Stimulated activated memory B cell treated with anti-CD40 and anti-IgM and Interleukin-4, amounts not matched to agents 10 μg/mL and 1 μg/mL and 100 μg/mL, for 72 hours (primary cell): ENCODE results near the gene COTL1.
A peak's percentile ranks its signal among the peaks of the same experiment; 100 is the strongest.

ENCODE experiments used
- ATAC-seq: fragments of 150-1000 bp; cut with Tn5 transposase; 2 replicates; pipeline ENCODE4 v1.10.0; 2021
- H3K27ac Mint-ChIP-seq: one replicate; pipeline ENCODE4 v1.8.0; 2022; ENCODE audit warnings: mild to moderate bottlenecking, mixed read lengths
- H3K27me3 Mint-ChIP-seq: one replicate; pipeline ENCODE4 v1.8.0; 2022; ENCODE audit warnings: mixed read lengths
- H3K36me3 Mint-ChIP-seq: one replicate; pipeline ENCODE4 v1.8.0; 2022; ENCODE audit warnings: mixed read lengths
- H3K4me1 Mint-ChIP-seq: one replicate; pipeline ENCODE4 v1.8.0; 2022; ENCODE audit warnings: mixed read lengths
- H3K4me3 Mint-ChIP-seq: one replicate; pipeline ENCODE4 v1.8.0; 2022; ENCODE audit warnings: mild to moderate bottlenecking, moderate library complexity, mixed read lengths
- H3K9me3 Mint-ChIP-seq: one replicate; pipeline ENCODE4 v1.8.0; 2022; ENCODE audit warnings: mixed read lengths

COTL1 gene

DNA sequence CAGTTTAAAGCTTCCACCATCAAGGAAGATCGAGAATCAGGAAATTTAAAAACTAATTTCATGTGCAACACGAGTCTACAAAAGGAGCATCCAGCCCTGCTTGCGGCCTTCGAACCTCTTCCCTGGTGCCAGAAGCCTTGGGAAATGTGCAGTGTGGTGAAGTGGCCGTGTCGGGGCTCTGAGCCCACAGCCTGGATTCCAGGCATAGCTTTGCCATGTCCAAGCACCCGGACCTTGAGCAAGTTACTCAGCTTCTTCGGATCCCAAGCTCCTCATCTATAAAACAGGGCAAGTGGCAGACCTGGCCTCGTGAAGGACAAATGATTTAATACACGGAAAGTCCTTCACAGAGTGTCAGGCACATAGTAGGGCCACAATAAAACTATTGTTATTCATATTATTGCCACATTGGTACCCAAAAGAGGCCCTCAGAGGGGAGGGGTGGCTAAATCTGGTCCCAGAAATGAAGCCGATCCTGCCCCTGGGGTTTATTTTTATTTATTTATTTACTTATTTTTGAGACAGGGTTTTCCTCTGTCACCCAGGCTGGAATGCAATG is 34.8 kb downstream of the COTL1 start:
- H3K27me3 Mint-ChIP-seq: no peaks in the 10 kb centered on the region
- peaks cover 47% of the 10 kb centered on the region for H3K36me3 Mint-ChIP-seq
- H3K27ac Mint-ChIP-seq: peak overlapping the region; percentile 74
- ATAC-seq: no peak
- H3K4me3 Mint-ChIP-seq: no peak overlapping the region
- peaks cover 74% of the 10 kb centered on the region for H3K4me1 Mint-ChIP-seq
- no peaks in the 10 kb centered on the region for H3K9me3 Mint-ChIP-seq

- ATAC-seq: no peak
- peak overlapping the region; percentile 76 for H3K27ac Mint-ChIP-seq
Observed at GRCh38 chr16:84581158-84581557, 36.7 kb downstream of the COTL1 start.

DNA sequence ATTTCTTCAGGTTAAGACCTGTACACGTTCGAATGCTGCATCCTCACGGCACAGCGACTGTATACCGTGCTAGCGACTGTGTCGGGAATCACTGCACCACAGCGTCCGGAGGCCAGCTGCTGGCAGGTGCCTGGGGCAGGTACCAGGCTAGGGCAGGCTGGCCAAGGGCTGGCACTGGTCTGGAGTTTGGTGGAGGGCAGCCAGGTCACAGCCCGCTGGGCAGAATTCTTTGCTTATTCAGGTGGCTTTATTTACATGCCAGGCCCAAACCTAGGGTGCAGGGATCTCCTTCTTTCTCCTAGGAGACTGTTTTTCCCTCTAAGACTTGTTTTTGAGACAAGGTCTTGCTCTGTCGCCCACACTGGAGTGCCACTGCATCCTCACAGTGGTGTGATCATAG is 37.9 kb downstream of the COTL1 start:
- ATAC-seq: no peak
- Mint-ChIP-seq H3K27ac (peak overlapping the region; percentile 76), H3K9me3 (no peaks in the 10 kb centered on the region), H3K4me1 (peaks cover 74% of the 10 kb centered on the region), H3K36me3 (peaks cover 46% of the 10 kb centered on the region), H3K27me3 (no peaks in the 10 kb centered on the region), H3K4me3 (no peak overlapping the region)

More at GRCh38 chr16:84581158-84581557, 36.7 kb downstream of the COTL1 start:
- Mint-ChIP-seq H3K9me3 (no peaks in the 10 kb centered on the region), H3K4me1 (peaks cover 79% of the 10 kb centered on the region), H3K4me3 (no peak overlapping the region), H3K27me3 (no peaks in the 10 kb centered on the region), H3K36me3 (peaks cover 51% of the 10 kb centered on the region)

DNA sequence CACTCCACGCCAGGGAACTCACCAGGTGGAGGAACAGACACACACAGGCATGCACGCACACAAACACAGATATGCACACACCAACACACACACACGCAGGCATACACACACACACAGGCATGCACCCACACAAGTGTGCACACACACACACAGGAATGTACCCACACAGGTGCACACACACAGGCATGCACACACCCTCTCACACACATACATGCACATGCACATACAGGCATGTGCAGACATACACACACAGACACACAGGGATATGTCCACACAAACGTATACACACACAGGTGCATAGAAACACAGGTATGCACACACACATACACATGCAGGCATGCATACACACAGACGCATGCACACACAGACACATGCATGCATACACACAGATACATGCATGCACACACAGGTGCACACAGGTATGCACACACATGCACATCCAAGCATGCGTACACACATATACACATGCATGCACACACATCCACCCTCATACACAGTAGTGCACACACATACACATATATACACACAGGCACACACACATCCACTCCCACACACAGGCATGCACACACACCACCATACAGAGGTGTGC is 39.2 kb downstream of the COTL1 start:
- Mint-ChIP-seq H3K9me3 (no peaks in the 10 kb centered on the region), H3K4me1 (peaks cover 78% of the 10 kb centered on the region), H3K27ac (peak overlapping the region; percentile 76), H3K27me3 (no peaks in the 10 kb centered on the region), H3K4me3 (no peak overlapping the region), H3K36me3 (peaks cover 41% of the 10 kb centered on the region)
- no peak for ATAC-seq

DNA sequence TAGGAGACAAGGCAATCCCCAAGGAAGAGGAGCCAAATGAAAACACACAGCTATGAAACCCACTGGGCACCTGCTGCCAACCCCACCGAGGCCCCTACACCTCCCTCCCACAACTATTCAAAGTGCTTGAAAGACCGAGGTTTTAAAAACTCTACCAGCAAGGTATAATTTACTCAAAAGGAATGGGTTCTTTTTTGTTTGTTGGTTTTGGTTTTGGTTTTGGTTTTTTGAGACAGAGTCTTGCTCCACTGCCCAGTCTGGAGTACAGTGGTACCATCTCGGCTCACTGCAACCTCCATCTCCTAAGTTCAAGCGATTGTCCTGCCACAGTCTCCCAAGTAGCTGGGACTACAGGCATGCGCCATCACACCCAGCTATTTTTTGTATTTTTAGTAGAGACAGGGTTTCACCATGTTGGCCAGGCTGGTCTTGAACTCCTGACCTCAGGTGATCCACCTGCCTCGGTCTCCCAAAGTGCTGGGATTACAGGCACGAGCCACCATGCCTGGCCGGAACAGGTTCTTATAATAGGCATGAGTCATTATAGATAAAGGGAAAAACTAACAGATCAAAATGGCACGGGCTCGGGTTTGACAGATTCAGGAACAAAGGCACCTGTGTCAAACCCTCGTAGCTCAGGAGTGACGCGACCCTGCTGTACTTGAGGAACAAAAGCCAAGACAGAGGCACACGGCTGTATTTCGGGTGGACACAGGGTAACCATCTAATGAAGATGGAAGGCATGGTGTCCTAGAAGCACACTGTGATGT is 40.7 kb downstream of the COTL1 start:
- H3K4me1 Mint-ChIP-seq: peaks cover 79% of the 10 kb centered on the region
- ATAC-seq: peak; percentile 16
- H3K27me3 Mint-ChIP-seq: no peaks in the 10 kb centered on the region
- H3K9me3 Mint-ChIP-seq: no peaks in the 10 kb centered on the region
- peak overlapping the region; percentile 76 for H3K27ac Mint-ChIP-seq
- peaks cover 47% of the 10 kb centered on the region for H3K36me3 Mint-ChIP-seq
- no peak overlapping the region for H3K4me3 Mint-ChIP-seq

DNA sequence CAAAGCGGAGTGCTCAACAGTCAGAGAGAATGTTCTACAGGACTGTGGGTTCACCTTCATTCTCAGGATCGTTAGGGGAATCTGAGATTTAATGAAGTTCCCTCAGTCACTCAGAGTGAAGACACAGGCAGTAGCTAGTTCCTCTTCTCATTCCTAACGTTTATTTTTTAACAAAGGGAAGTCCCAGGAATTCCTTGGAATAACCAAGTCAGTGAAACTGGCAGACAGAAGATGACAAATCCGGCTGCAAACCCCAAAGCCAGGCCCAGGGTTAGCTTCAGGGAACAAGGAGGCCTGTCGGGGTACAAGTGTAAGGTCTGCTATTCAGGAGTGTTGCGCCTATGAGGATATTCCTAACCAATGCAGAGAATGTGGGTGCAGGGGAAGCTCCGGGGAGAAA is 42.0 kb downstream of the COTL1 start:
- H3K27ac Mint-ChIP-seq: peak overlapping the region; percentile 76
- H3K4me1 Mint-ChIP-seq: peaks cover 84% of the 10 kb centered on the region
- no peak overlapping the region for H3K4me3 Mint-ChIP-seq
- no peaks in the 10 kb centered on the region for H3K27me3 Mint-ChIP-seq
- peaks cover 60% of the 10 kb centered on the region for H3K36me3 Mint-ChIP-seq
- peaks cover 3% of the 10 kb centered on the region for H3K9me3 Mint-ChIP-seq
- no peak for ATAC-seq

- Mint-ChIP-seq H3K9me3 (peaks cover 3% of the 10 kb centered on the region), H3K27ac (peak overlapping the region; percentile 35), H3K36me3 (peaks cover 65% of the 10 kb centered on the region), H3K27me3 (no peaks in the 10 kb centered on the region), H3K4me1 (peaks cover 82% of the 10 kb centered on the region), H3K4me3 (no peak overlapping the region)
- no peak for ATAC-seq
Observed at GRCh38 chr16:84574191-84574590, 43.7 kb downstream of the COTL1 start.

DNA sequence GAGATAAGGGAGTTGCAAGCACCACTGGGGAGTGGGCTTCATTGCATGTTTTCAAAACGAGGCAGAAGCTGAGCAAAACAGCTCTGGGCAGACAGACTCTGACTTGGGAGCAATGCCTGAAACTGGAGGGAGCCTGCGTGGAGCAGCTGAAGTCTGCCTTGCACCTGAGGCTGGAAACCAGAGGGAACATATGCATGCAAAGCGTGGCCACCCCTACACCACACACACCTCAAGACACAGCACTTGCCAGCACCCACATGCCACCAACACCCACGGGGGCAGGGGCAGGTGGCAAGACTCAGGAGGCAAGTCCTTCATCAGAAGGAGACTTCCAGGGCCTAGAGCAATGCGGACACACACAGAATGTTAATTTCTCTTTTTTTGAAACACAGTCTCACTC is 45.8 kb downstream of the COTL1 start:
- Mint-ChIP-seq H3K27ac (peak overlapping the region; percentile 81), H3K36me3 (peaks cover 66% of the 10 kb centered on the region), H3K27me3 (no peaks in the 10 kb centered on the region), H3K9me3 (peaks cover 3% of the 10 kb centered on the region), H3K4me3 (no peak overlapping the region), H3K4me1 (peaks cover 78% of the 10 kb centered on the region)
- no peak for ATAC-seq

GRCh38 chr16:84571506-84571905 is 46.4 kb downstream of the COTL1 start:
- H3K27ac Mint-ChIP-seq: peak overlapping the region; percentile 81
- H3K36me3 Mint-ChIP-seq: peaks cover 72% of the 10 kb centered on the region
- H3K4me1 Mint-ChIP-seq: peaks cover 77% of the 10 kb centered on the region
- no peak for ATAC-seq
- peaks cover 3% of the 10 kb centered on the region for H3K9me3 Mint-ChIP-seq
- H3K4me3 Mint-ChIP-seq: no peak overlapping the region
- H3K27me3 Mint-ChIP-seq: no peaks in the 10 kb centered on the region

DNA sequence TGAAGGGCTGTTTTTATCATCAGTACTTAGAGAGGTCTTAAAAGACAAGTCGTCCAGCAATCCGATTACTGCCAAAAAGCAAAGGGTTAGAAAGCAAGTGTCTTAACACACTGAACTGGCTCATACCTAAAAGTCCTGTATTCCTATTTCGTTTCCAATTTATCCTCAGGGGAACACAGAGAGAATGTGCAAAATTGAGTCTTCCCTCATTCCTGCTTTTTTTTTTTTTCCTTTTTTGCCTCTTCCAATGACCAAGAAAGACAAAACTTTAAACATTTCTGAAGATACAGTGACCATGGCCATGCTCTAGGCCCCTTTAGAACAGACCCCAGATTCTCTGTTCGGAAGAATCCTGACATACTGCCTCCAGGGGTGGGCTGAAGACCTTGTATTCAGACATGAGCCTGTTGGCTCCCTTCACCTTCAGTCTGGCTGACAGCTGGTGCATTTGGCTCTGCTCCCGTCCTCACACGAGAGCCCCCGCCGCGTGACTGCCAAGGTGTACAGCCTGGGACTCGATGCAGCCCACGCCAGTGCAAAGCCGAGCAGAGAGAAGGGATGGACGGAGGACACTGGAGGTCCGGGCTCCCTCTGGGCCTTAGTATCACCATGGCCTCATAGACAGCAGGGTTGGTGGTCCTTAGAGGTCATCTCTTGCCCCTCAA is 47.0 kb downstream of the COTL1 start:
- Mint-ChIP-seq H3K4me3 (no peak overlapping the region), H3K9me3 (peaks cover 3% of the 10 kb centered on the region), H3K36me3 (peaks cover 78% of the 10 kb centered on the region), H3K27ac (peak overlapping the region; percentile 81), H3K27me3 (no peaks in the 10 kb centered on the region), H3K4me1 (peaks cover 77% of the 10 kb centered on the region)
- ATAC-seq: no peak

DNA sequence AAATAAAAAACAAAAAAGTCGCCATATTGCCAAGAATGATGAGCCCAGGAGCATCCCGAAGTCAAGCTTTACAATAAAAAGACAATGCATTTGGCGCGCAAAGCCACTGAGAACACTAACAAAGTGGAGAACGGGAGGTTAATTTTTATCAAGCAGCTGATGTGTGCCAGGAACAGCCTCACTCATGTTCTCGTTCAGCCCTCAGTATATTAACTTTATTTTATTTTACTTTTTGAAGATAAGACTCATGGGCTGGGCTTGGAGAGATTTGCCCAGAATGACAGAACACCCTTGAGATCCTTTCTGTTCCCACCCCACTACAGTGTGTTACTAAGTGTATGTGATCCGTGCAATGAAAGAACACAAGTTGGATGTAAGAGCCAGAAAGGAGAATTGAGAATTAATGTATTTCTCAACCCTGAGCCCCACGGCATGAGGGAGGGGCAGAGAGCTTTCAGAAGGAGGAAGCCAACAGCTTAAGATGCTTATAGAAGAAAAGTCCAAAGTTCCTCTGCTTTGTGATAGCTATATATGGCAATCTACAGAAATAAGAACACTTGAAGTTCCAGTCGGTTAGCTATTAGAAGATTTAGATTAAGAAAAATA is 48.4 kb downstream of the COTL1 start:
- Mint-ChIP-seq H3K36me3 (peaks cover 90% of the 10 kb centered on the region), H3K4me1 (peaks cover 77% of the 10 kb centered on the region), H3K27me3 (no peaks in the 10 kb centered on the region), H3K4me3 (no peak overlapping the region), H3K9me3 (peaks cover 3% of the 10 kb centered on the region), H3K27ac (peak overlapping the region; percentile 81)
- peak; percentile 84 for ATAC-seq

GRCh38 chr16:84568066-84568465 is 49.8 kb downstream of the COTL1 start:
- no peak overlapping the region for H3K4me3 Mint-ChIP-seq
- H3K27ac Mint-ChIP-seq: peak overlapping the region; percentile 70
- H3K36me3 Mint-ChIP-seq: peaks cover 94% of the 10 kb centered on the region
- peaks cover 81% of the 10 kb centered on the region for H3K4me1 Mint-ChIP-seq
- ATAC-seq: no peak
- H3K27me3 Mint-ChIP-seq: no peaks in the 10 kb centered on the region
- H3K9me3 Mint-ChIP-seq: peaks cover 3% of the 10 kb centered on the region

DNA sequence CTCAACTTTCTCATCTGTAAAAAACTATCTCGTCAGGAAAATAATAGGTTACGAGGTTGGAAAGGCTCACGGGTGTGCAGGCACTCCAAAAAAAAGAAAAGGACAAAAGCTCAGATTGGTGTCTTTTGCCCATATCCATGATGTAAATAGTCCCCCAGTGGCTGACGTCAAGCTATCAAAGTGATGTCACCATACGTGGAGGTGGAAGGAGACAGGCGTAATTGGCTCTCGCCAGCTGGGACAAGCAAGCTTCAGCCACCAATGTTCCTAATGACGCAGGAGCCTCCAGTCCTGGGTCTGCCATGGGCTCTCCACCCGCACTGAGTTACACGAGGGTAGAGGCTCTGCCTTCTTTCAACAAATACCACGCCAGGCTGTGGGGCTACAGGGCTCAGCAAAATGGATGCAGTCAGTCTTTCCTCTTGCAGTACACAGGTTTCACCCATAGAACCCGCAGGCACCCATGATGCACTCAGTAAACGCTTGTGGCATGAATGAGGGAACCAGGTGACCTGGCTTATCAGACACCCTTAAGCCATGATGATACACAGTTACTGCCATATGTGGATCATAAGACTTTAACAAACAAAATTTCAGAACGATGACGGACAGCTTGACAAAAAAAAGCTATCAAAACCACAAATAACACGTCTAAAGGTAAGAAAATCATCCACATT is 50.5 kb downstream of the COTL1 start:
- Mint-ChIP-seq H3K36me3 (peaks cover 92% of the 10 kb centered on the region), H3K4me1 (peaks cover 83% of the 10 kb centered on the region), H3K9me3 (peaks cover 3% of the 10 kb centered on the region), H3K27ac (peak overlapping the region; percentile 70), H3K27me3 (no peaks in the 10 kb centered on the region), H3K4me3 (no peak overlapping the region)
- ATAC-seq: no peak

- Mint-ChIP-seq H3K27me3 (no peaks in the 10 kb centered on the region), H3K4me1 (peaks cover 83% of the 10 kb centered on the region), H3K4me3 (no peak overlapping the region), H3K36me3 (peaks cover 87% of the 10 kb centered on the region), H3K9me3 (peaks cover 3% of the 10 kb centered on the region), H3K27ac (peak overlapping the region; percentile 46)
- ATAC-seq: no peak
Observed at GRCh38 chr16:84566545-84567257, 51.2 kb downstream of the COTL1 start.
